Stimulated activated CD4-positive, alpha-beta T cell treated with anti-CD3 and anti-CD28 coated beads, Interleukin-2, amount 100 ng/mL, for 24 hours (primary cell): ENCODE results near the gene OAS2.
A peak's percentile ranks its signal among the peaks of the same experiment; 100 is the strongest.

Experiments used
- DNase-seq, 2 donors: peaks; one replicate each; pipeline ENCODE4 v3.0.0-alpha.2; 2020

OAS2 gene

DNA sequence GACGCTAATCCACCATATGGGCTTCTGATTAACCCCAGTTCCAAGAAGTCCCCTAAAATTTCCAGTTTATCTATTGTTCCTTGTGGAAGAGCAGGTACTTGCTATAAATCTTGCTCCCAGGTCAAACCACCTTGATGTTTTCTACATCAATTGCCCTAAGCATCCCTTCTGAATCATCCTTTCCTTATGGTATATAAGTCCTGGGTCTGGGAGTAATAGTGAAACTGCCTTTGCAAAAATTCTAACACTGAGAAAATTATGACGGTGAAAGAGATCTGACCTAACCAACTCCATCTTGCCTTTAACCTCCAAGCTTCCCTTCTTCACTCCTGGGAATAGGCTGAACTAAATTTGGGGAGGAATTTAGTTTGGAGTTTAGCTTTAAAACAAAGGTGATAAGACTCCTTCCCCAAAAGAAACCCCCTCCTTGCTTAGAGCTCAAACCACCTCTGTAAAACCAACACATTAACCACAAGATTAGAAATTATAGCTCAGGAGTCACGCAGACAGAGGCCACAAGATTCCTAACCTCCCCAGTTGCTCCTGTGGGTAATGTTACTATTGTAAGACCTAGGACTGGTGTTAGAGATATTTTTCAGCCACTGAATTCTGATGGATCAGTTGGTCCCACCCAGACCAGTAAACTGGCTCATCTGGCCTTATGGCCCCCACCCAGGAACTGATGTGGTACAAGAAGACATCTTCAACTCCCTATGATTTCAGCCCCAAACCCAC lies 44.4 kb downstream of the OAS2 start:
- DNase-seq = no peak

GRCh38 chr12:113027726-113028125 lies 49.4 kb downstream of the OAS2 start:
- no peak for DNase-seq

DNA sequence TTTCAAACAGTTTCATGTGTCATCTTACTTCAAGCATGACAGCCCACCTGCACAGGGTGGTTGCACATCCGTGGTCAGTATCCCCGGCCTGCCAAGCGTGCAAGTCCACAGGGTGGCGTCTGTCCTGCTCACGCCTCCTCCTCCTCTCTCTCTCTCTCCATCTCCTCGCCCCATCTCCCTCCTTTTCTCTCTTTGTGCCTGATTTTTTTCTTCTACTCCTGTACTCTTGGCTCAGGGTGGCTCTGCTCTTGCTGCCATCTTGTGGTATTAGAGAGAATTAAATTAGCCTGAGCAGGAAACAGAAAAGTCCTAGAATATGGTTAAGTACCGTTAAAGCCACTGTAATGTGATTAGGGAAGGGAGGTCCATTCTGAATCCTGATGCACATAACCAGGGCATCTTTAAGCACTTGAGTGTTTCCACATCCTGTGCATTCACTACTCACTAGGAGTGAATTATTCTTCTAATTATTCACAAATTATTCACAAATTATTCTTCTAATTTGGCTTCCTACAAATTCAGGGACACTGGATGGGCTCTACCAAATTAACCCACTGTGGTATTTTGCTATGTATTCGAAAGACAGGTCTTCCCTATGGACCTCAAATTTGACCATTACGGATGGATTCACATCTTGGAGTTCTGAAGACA lies 52.7 kb downstream of the OAS2 start:
- no peak for DNase-seq

DNA sequence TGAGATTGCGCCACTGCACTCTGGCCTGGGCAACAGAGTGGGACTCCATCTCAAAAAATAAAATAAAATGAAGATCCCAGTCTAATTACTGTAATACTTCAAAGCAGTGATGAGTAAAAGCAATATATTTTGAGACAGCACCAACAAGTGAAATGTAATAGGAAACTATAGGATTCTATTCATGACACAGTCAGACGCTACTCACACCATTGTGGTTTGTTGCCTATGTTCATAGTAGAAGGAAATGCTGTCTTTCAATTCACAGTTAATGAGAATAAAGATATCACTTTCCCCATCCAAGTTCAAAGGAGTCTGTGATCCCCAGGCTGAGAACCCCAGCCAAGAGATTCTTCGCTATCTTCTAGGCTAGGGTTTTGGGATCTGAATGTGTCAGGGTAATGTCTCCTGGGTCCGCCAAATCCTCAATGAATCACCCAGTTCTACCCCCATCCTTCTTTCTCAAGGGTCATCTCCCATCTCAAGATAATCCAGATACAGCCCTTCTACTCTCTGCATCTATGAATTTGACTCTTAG lies 61.7 kb downstream of the OAS2 start:
- no peak for DNase-seq

DNA sequence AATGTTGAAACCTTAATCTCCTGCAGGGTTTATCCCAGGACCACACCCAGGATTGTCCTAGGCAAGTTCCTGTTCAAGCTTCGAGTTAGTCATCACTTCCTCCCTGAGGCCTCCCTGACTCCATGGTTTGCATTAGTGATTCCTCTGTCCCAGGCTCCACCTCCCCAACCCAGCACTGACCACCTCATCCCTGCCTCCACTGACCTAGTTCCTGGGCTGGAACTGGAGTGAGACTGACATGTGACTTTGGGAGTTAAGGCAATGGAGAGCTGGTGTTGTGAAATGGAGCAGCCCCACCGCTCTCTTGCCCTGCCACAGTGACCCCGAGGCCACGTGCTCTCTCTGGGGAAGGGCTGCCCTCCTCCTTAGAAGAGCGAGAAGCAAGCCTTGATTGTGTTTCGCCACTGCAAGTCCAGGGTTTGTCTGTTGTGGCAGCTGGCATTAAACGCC lies 62.4 kb downstream of the OAS2 start:
- no peak for DNase-seq

- DNase-seq = no peak
Measured at GRCh38 chr12:113041560-113041959, 63.2 kb downstream of the OAS2 start.

DNA sequence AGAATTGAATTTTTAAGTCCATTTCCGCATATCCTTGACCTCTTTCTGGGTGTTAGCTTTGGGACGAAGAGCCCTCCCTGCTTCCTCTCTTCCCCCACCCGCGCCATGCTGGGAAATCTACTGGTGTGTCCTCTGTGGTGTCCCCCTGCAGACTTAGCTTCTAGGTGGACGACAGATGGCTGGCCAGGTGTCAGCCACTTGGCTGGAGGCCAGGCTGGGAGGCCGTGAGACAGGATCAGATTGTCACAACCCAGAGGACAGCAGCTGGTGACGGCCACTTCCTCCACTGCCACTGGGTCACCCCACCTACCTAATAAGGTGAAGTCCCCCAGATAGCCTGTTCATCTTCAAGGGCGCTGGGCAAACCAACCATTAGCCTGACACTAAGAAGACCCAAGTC lies 64.9 kb downstream of the OAS2 start:
- no peak for DNase-seq

DNA sequence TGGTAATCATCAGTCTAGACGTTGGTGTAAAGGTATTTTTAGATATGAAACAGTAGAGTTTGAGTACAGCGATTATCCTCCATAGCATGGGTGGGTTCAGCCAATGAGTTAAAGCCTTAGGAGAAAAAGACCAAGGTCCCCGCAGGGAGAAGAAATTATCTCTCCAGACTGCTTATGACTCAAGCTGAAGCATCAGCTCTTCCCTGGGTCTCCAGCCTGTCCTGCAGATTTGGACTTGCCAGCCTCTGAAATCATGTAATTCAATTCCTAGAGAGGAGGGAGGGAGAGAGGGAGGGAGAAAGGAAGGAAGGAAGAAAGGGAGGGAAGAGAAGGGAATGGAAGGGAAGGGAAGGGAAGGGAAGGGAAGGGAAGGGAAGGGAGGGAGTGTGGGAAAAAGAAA lies 66.2 kb downstream of the OAS2 start:
- DNase-seq = no peak

- DNase-seq = peak; percentile 59 to 70
Measured at GRCh38 chr12:113048716-113049127, 70.4 kb downstream of the OAS2 start.

DNA sequence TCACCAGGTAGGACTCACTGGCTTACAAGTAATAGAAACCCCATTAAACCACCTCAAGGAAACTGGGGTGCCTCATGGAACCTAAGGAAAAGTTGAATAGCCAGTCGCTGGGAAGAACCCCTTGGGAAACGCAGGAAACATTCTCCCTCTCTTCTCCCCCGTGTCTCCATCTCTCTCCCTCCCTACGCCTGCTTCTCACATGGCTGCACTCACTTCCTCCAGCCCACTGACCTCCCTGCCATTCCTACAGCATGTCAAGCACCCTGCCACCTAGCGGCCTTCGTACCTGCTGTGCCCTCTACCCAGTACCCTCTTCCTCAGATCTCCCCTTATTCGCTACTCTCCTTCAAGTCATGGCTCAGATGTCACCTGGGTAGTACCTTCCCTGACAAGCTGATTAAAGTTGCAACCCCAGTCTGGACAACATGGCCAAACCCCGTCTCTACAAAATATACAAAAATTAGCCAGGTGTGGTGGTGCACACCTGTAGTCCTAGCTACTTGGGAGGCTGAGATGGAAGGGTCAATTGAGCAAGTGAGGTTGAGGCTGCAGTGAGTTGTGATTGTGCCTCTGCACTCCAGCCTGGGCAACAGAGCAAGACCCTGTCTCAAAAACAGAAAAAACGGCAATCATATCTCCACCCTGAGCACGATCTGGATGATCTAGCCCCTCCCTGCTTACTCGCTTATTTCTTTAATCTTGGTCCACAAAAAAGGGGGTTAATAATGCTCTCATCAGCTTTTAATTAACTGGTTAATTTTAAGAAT lies 71.8 kb downstream of the OAS2 start:
- no peak for DNase-seq

DNA sequence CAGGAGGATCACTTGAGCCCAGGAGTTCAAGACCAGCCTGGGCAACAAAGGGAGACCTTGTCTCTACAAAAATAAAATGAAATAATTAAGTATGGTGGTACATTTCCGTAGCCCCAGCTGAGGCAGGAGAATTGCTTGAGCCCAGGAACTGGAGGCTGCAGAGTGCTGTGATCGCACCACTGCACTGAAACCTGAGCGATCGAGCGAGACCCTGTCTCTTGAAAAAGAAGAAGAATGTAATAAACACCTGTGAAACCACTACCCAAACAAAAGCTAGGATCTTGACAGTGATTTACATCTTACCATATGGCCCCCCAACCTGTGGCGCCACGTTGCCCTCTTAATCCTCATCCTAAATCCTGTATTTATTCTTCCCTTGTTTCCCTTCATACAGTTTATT lies 72.5 kb downstream of the OAS2 start:
- DNase-seq = no peak

DNA sequence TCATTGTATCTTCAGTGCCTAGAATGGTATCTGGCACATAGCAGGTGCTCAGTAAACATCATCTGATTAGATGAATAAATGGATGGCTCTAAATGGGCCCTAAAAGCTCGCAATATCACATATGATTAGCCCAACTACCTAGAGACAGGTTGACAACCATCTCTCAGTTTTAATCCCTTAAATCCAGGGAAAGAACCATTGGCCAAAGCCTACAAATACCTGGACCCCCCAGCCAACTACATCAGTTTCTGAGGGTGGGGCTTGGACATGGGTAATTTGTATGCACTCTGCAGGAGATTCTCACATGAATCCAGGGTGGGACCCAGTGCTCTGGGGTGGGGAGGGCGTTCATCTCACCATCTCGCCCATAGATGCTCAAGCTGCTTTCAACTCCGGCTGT lies 73.4 kb downstream of the OAS2 start:
- DNase-seq = no peak

GRCh38 chr12:113052326-113052725 lies 74.0 kb downstream of the OAS2 start:
- DNase-seq = no peak

DNA sequence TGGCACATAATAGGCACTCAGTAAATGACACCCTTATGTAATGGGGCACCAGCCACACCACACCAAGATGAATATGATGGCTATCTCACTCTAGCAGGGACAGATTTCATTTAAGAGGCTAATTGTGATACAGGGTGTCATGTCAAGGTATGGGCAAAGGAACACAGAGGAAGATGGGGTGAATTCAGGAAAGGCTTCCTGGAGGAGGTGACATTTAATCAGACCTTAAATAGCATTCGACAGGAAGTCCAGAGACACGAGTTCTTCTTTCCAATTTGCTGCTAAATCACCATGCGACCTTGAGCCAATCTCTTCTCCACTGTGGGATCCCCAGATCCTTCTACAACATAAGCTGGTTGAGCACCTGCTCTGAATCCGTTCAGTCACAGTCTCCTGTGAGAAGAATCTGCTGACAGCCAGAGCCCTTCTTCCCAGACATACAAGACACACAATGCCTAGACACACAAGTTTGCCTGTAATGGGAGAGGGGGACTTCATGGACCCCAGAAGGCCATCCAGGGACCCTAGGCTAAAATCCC lies 76.7 kb downstream of the OAS2 start:
- no peak for DNase-seq

DNA sequence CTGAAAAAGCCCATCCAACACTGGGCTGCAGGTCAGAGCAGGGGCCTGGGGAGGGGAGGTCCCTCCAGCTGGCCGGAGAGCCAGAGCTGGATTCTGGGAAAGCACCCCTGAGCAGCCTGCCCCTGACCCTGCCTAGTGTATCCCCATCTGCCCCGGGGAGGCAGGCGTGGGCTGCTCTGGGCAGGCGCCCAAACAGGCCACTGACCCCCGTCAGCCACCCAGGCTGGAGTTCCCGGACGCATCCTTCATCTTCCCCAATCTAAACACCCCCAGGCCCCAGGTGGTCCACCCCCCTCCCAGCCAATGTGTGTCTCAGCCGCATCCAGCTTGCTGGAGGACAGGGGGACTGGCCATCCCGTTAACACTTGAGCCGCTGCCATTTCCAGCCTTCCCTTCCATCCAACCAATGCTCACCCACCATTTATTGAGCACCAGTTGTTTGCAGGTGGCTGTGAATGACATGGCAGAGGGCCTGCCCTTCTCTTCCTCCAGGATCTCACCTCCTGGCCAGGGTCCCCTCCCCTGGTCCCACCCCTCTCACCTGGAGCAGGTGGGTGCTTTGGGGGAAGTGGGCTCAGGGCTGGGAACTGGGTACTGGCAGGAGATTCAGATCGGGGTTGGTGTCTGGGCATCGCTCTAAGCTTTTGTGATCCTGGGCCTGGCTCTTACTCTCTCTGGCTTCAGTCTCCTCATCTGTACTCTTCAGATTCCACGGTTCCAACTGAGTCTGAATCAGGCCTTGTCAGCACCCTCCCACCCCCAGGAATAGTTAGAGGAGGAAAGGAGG lies 77.5 kb downstream of the OAS2 start:
- no peak for DNase-seq

GRCh38 chr12:113056381-113056630 lies 78.0 kb downstream of the OAS2 start:
- DNase-seq = no peak

DNA sequence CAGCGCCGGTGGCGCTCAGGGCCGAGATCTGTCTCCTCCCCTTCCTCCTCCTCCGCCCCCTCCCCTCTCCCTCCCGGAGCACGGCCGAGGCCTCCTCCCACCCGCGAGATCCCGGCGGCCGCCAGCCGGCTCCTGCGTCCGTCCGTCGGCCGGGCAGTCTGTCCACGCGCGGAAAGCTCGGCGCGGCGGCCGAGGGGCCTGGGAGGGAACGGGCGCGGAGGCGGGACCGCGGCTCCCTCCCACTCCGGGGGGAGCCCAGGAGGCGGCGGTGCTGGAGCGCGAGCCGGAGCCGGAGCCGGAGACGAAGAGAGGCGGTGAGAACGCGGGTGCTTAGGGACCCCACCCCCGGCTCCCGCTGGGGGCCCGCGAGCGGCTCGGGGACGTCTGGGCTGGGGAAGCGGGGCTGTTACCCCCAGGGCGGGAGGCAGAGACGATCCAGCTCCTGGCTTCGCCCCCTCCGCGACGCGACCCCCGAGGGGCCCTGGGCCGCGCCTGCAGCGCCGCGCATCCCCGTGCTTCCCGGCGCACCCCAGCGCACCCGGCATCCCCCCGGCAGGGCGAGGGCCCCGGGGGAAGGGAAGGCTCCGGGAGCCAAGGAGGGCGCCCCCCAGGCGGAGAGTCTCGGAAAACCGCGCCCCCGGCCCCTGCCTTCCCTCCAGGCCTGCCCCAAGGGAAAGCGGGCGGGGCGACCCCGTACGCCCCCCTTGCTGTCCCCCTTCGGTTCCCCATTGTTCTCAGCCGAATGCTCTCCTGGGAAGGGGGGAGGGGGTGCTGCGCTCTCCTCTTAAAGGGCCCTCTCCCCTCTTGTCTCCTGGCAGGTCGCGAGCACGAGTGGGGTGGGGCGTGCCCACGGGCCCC lies 78.5 kb downstream of the OAS2 start, which contains the start of gene DTX1:
DTX1 (plus strand) TSS at position 100 of the 858 bp plus-strand sequence. CDS start 1,463 bp downstream, outside the sequence.
- peak; percentile 49 to 56 for DNase-seq

DNA sequence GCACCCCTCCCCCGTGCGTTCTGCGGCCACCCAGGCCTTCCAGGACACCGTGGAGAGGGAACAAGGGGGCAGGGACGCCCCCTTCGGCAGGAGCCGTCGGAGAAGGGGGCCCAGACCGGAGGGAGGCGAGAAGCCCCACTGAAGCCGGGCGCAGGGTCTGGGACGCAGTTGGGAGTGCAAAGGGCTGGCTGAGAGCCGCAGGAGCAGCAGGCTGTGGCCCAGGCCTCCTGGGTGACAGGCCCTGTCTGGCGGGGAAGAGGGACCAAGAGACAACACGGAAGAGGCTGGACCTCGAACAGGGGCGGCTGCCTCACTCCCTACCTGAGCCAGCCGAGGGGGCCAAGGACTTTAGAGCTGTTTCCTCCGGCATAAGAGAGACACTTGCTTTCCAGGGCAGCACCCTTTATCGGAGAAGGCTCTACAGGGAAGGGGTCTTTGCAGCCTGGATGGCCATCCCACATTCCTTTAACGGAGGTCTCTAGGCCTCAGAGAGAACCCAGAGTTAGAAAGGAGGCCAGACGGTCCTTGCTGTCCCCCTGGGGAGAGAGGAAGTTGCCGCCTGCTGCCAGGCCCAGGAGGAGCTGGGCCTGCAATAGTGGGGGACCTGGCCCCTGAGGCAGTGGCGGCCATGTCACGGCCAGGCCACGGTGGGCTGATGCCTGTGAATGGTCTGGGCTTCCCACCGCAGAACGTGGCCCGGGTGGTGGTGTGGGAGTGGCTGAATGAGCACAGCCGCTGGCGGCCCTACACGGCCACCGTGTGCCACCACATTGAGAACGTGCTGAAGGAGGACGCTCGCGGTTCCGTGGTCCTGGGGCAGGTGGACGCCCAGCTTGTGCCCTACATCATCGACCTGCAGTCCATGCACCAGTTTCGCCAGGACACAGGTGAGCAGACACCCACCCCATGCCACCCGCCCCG lies 79.5 kb downstream of the OAS2 start:
- DNase-seq = no peak

GRCh38 chr12:113058553-113058952 lies 80.2 kb downstream of the OAS2 start:
- no peak for DNase-seq

DNA sequence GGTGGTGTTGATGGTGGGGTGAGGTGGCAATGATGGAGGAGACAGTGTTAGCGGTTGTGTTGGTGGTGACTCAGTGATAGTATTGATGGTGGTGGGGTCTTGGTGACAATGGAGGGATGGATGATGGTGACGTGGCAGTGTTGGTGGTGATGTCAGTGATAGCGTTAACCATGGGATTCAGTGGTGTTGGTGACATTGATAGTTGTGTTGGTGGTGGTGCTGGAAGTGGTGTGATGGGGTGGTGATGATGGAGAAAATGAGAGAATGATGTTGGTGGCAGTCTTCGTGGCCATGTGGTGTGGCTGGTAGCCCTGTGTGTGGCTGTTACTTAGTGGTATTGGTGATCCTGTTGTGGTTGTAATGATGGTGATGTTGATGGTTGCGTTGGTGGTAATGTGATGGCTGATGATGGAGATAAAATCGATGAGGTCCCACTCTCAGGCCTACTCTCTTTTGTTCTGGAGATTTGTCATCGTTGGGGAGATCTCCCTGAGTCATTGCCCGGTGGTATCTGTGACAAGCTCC lies 80.8 kb downstream of the OAS2 start:
- DNase-seq = no peak
